HepG2 (cell line): ENCODE measurements around the gene VILL. TPM values are rescaled to one million over a fixed set of nuclear protein-coding genes. Genes with fewer than 3 reads are reported as not detected.

ENCODE experiments used
- ATAC-seq: fragments of 200-7000 bp; cut with Tn5 transposase; 3 replicates; pipeline ENCODE4 v1.9.1; 2020; ENCODE audit warnings: mild to moderate bottlenecking, moderate library complexity
- BruUV-seq: library from RNA; stranded (reverse); fragments of 400-500 nt; replicated peaks from 2 replicates; lab custom pipeline; 2021; lab: Mats Ljungman, UMichigan
- CTCF ChIA-PET: fragments of 300-600 bp; formaldehyde crosslinking; extraction: SDS; loops from one replicate; lab custom pipeline; 2021; ENCODE audit warnings: low total read pairs, inconsistent platforms, low intra/inter-chr PET ratio; lab: Yijun Ruan, JAX
- POLR2A ChIA-PET: fragments of 350-600 bp; sonication (Branson Sonifier 250); formaldehyde crosslinking; loops from one replicate; lab custom pipeline; 2020; ENCODE audit warnings: antibody characterized with exemption, inconsistent platforms; lab: Yijun Ruan, JAX
- DNase-seq: peaks from one replicate; pipeline ENCODE4 v3.0.0-alpha.2; 2015; ENCODE audit warnings: low spot score
- FAIRE-seq: peaks from 3 replicates; lab custom pipeline; 2011; peaks lifted over from hg19 to GRCh38; lab: Jason Lieb, UNC
- H2AFZ ChIP-seq: one replicate; pipeline ENCODE4 v1.6.1; 2011; ENCODE audit warnings: low read length, inconsistent platforms
- H3K27ac ChIP-seq: fragments of 300-600 bp; 3 replicates; pipeline ENCODE4 v1.8.0; 2011; ENCODE audit warnings: mixed run types, mild to moderate bottlenecking, mixed read lengths, low read length, inconsistent platforms; ENCODE audit not compliant: insufficient read depth; ENCODE audit errors: extremely low read length
- H3K27me3 ChIP-seq, 2 experiments: fragments of 200-600 bp in 1 of 2; 2 replicates in 1 of 2; 3 replicates in 1 of 2; pipeline versions ENCODE4 v1.6.0 to v1.8.0; 2011; ENCODE audit warnings: low read length in 2 of 2, mild to moderate bottlenecking in 2 of 2, moderate library complexity in 2 of 2, inconsistent platforms in 1 of 2; ENCODE audit not compliant: insufficient read depth in 2 of 2, control insufficient read depth in 1 of 2
- H3K36me3 ChIP-seq, 2 experiments: fragments of 200-600 bp in 1 of 2; replicated peaks in 1 of 2; 2 replicates in 1 of 2; 3 replicates in 1 of 2; pipeline versions ENCODE4 v1.5.1 to v1.8.0; 2011; ENCODE audit warnings: low read length in 2 of 2, inconsistent platforms in 1 of 2; ENCODE audit not compliant: insufficient read depth in 2 of 2, control insufficient read depth in 1 of 2
- H3K4me1 ChIP-seq: 2 replicates; pipeline ENCODE4 v1.5.1; 2012; ENCODE audit warnings: low read length, inconsistent platforms; ENCODE audit not compliant: insufficient read depth
- H3K4me2 ChIP-seq: 2 replicates; pipeline ENCODE4 v1.6.0; 2011; ENCODE audit warnings: low read depth, low read length, inconsistent platforms
- H3K4me3 ChIP-seq, 3 experiments: fragments of 200-600 bp in 1 of 3; sonication (generic), shearing (Covaris generic) in 1 of 3; replicated peaks in 1 of 3; 2 replicates each; pipeline ENCODE4 v1.5.1; 2011 to 2016; ENCODE audit warnings: low read length in 3 of 3, inconsistent platforms in 2 of 3, low read depth in 2 of 3, mild to moderate bottlenecking in 2 of 3, control low read depth in 1 of 3, mixed read lengths in 1 of 3; ENCODE audit not compliant: insufficient read depth in 1 of 3
- H3K79me2 ChIP-seq: one replicate; pipeline ENCODE4 v1.6.1; 2011; ENCODE audit warnings: low read length, inconsistent platforms; ENCODE audit not compliant: insufficient read depth
- H3K9ac ChIP-seq: 2 replicates; pipeline ENCODE4 v1.6.0; 2011; ENCODE audit warnings: mild to moderate bottlenecking, low read depth, low read length, inconsistent platforms; ENCODE audit not compliant: insufficient read depth
- H3K9me3 ChIP-seq: 2 replicates; pipeline ENCODE4 v1.5.1; 2012; ENCODE audit warnings: mild to moderate bottlenecking, low read length
- H4K20me1 ChIP-seq: 2 replicates; pipeline ENCODE4 v1.6.0; 2011; ENCODE audit warnings: inconsistent platforms, mild to moderate bottlenecking, low read length, moderate library complexity; ENCODE audit not compliant: insufficient read depth
- AHR ChIP-seq: IDR thresholded peaks from 2 replicates; pipeline ENCODE4 v1.6.1; 2018; ENCODE audit warnings: missing genetic modification reagents, missing compliant biosample characterization
- ATF1 ChIP-seq: IDR thresholded peaks from 2 replicates; pipeline ENCODE4 v1.6.1; 2016; ENCODE audit warnings: mild to moderate bottlenecking, control low read depth
- CEBPG ChIP-seq: IDR thresholded peaks from 2 replicates; pipeline ENCODE4 v1.6.1; 2016
- CREM ChIP-seq, 2 experiments: sonication (generic) in 1 of 2; formaldehyde crosslinking in 1 of 2; IDR thresholded peaks; 2 replicates each; pipeline versions ENCODE4 v1.4.0 to v1.6.1; 2016 to 2020; ENCODE audit warnings: antibody characterized with exemption in 1 of 2, mild to moderate bottlenecking in 1 of 2, missing genetic modification reagents in 1 of 2
- FOXK1 ChIP-seq: sonication (generic); formaldehyde crosslinking; IDR thresholded peaks from 2 replicates; pipeline ENCODE4 v1.4.0; 2020; ENCODE audit warnings: low read depth, missing genetic modification reagents, borderline replicate concordance
- FOXM1 ChIP-seq: sonication (generic); formaldehyde crosslinking; IDR thresholded peaks from 2 replicates; pipeline ENCODE4 v1.5.0; 2020; ENCODE audit warnings: missing genetic modification reagents
- GATA4 ChIP-seq: sonication (generic); IDR thresholded peaks from 2 replicates; pipeline ENCODE4 v1.6.1; 2016; ENCODE audit warnings: antibody characterized with exemption, low read depth, borderline replicate concordance
- HIVEP1 ChIP-seq: sonication (generic); formaldehyde crosslinking; IDR thresholded peaks from 2 replicates; pipeline ENCODE4 v1.4.0; 2020; ENCODE audit warnings: mild to moderate bottlenecking, missing genetic modification reagents
- KDM5B ChIP-seq: sonication (generic); formaldehyde crosslinking; IDR thresholded peaks from 2 replicates; pipeline ENCODE4 v1.4.0; 2020; ENCODE audit warnings: missing genetic modification reagents, mild to moderate bottlenecking, borderline replicate concordance
- KLF13 ChIP-seq: sonication (generic); formaldehyde crosslinking; IDR thresholded peaks from 2 replicates; pipeline ENCODE4 v1.4.0; 2020; ENCODE audit warnings: mild to moderate bottlenecking, missing genetic modification reagents
- MIER3 ChIP-seq: IDR thresholded peaks from 2 replicates; pipeline ENCODE4 v1.6.1; 2016; ENCODE audit warnings: missing compliant biosample characterization, borderline replicate concordance
- PHB2 ChIP-seq: fragments of 450-650 bp; IDR thresholded peaks from 2 replicates; pipeline ENCODE4 v1.6.1; 2018; ENCODE audit not compliant: partially characterized antibody
- RBAK ChIP-seq: sonication (generic); formaldehyde crosslinking; IDR thresholded peaks from 2 replicates; pipeline ENCODE4 v1.5.1; 2020; ENCODE audit warnings: mild to moderate bottlenecking, missing genetic modification reagents
- SALL1 ChIP-seq: sonication (generic); formaldehyde crosslinking; IDR thresholded peaks from 2 replicates; pipeline ENCODE4 v1.8.0; 2022; ENCODE audit warnings: mild to moderate bottlenecking, missing genetic modification reagents
- TMF1 ChIP-seq: sonication (generic); formaldehyde crosslinking; IDR thresholded peaks from 2 replicates; pipeline ENCODE4 v1.8.1; 2022; ENCODE audit warnings: low read depth, missing genetic modification reagents
- ZBTB10 ChIP-seq: sonication (generic); formaldehyde crosslinking; IDR thresholded peaks from 2 replicates; pipeline ENCODE4 v1.4.0; 2020; ENCODE audit warnings: missing genetic modification reagents, borderline replicate concordance
- ZBTB44 ChIP-seq: sonication (generic); formaldehyde crosslinking; IDR thresholded peaks from 2 replicates; pipeline ENCODE4 v1.4.0; 2020; ENCODE audit warnings: missing genetic modification reagents
- ZEB1 ChIP-seq: IDR thresholded peaks from 2 replicates; pipeline ENCODE4 v1.6.1; 2012; ENCODE audit warnings: mild to moderate bottlenecking, low read depth, inconsistent platforms; ENCODE audit not compliant: insufficient replicate concordance
- ZMYM4 ChIP-seq: sonication (generic); formaldehyde crosslinking; IDR thresholded peaks from 2 replicates; pipeline ENCODE4 v1.8.1; 2023; ENCODE audit warnings: mild to moderate bottlenecking, missing genetic modification reagents
- ZNF10 ChIP-seq: sonication (generic); formaldehyde crosslinking; IDR thresholded peaks from 2 replicates; pipeline ENCODE4 v1.4.0; 2020; ENCODE audit warnings: mild to moderate bottlenecking, low read depth, missing genetic modification reagents, borderline replicate concordance
- ZNF383 ChIP-seq: sonication (generic); formaldehyde crosslinking; IDR thresholded peaks from 2 replicates; pipeline ENCODE4 v1.4.0; 2020; ENCODE audit warnings: missing genetic modification reagents, mild to moderate bottlenecking, borderline replicate concordance
- WGBS: methylation state at CpG from one replicate; pipeline ENCODE4 v1.1.6; 2017; ENCODE audit warnings: low lambda C conversion rate; 5-methylcytosine and 5-hydroxymethylcytosine counted together
- in situ Hi-C: cut with HindIII; loops from 2 replicates; pipeline ENCODE4 v1.10.0; 2017; ENCODE audit warnings: low pct_unique_long_range_greater_than_20kb; ENCODE audit not compliant: extremely low pct_ligation_motif_present
- intact Hi-C: fragments of 100-400 bp; cut with micrococcal nuclease; formaldehyde crosslinking; loops from one replicate; pipeline ENCODE4 v1.10.0; 2022; ENCODE audit not compliant: unreplicated experiment
- polyA plus RNA-seq, 8 experiments: library from polyadenylated mRNA; depleted of rRNA in 3 of 8; stranded (reverse) in 7 of 8; unstranded in 1 of 8; fragments of >200 nt; fragmentation: Illumina TruSeq in 4 of 8; extraction: Trizol in 4 of 8; gene quantifications; 2 replicates each; pipeline versions ENCODE4 v1.2.1 to v1.2.3, GENCODE V29; 2011 to 2016; ENCODE audit warnings: low read depth in 4 of 8, missing spikeins in 1 of 8, mixed read lengths in 1 of 8; ENCODE audit not compliant: insufficient read depth in 1 of 8
- total RNA-seq, 5 experiments: library from RNA; depleted of rRNA; stranded (reverse); fragments of >200 nt; fragmentation: Illumina TruSeq; extraction: Trizol; gene quantifications; 2 replicates each; pipeline ENCODE4 v1.2.3, GENCODE V29; 2016; ENCODE audit warnings: low read depth in 1 of 5

The VILL gene
- total and polyA plus RNA-seq, 2 of the 13 experiments (the other 11 are each of a cell fraction or from before 2014, with no cell fraction given), result 3.2 to 5.3 TPM

- TF ChIP-seq ZBTB10 (CRISPR knock-in tag) (no peak), KDM5B (CRISPR knock-in tag) (peak; percentile 68; the same call in 1 of the 2 replicates)
These were observed 23.2 kb upstream of the VILL start (continued) for GRCh38 chr3:37967260-37967881.

- Histone ChIP-seq H3K9ac (no peak overlapping the region), H3K27me3 (no peaks in the 10 kb centered on the region), H2AFZ (no peak overlapping the region), H3K36me3 (peaks cover 24 to 66% of the 10 kb centered on the region in 2 experiments), H3K27ac (no peak overlapping the region), H3K79me2 (peaks cover 3% of the 10 kb centered on the region), H3K4me3 (no peak overlapping the region), H3K9me3 (no peaks in the 10 kb centered on the region), H3K4me1 (peaks cover 46% of the 10 kb centered on the region), H3K4me2 (no peak overlapping the region), H4K20me1 (no peaks in the 10 kb centered on the region)
- WGBS, result 98% methylated on average over 9 of the region's 9 CpGs
- ChIA-PET CTCF (interaction anchor here (1.2 to 5.3 kb wide), 4 partner anchors 103 to 114 kb away, joined by 3 to 59 read pairs (median 7); no protein-coding TSS in a partner anchor), POLR2A (interaction anchor here (2.1 kb wide), 1 partner anchor 112 kb away, joined by 18 read pairs; no protein-coding TSS in a partner anchor)
- in situ Hi-C loops (loop anchor here (5.0 kb wide), 1 partner anchor 111 kb away; no protein-coding TSS in a partner anchor), intact Hi-C loops (no loop called here)
- FAIRE-seq (no peak), DNase-seq (no peak), ATAC-seq (no peak)
- no TSS peak for BruUV-seq
- TF ChIP-seq PHB2, result no peak
- no peak for TF ChIP-seq GATA4
- no peak for TF ChIP-seq FOXM1
- no peak for TF ChIP-seq TMF1 (CRISPR knock-in tag)
- TF ChIP-seq FOXK1 (CRISPR knock-in tag), result no peak
- TF ChIP-seq ZBTB44 (CRISPR knock-in tag), result no peak
- TF ChIP-seq SALL1 (CRISPR knock-in tag), result no peak
- no peak for TF ChIP-seq MIER3 (CRISPR knock-in tag)
- TF ChIP-seq RBAK, result no peak
- TF ChIP-seq ATF1 (CRISPR knock-in tag), result no peak
- TF ChIP-seq ZNF10 (CRISPR knock-in tag), result no peak
- TF ChIP-seq CREM (IDR thresholded peaks at IDR 0.05), result no peak
- no peak for TF ChIP-seq CREM (CRISPR knock-in tag; IDR thresholded peaks at IDR 0.05)
- TF ChIP-seq ZMYM4 (CRISPR knock-in tag), result no peak
- TF ChIP-seq HIVEP1 (CRISPR knock-in tag), result no peak
- TF ChIP-seq KLF13 (CRISPR knock-in tag), result no peak
- TF ChIP-seq CEBPG (CRISPR knock-in tag), result no peak
- TF ChIP-seq ZNF383, result no peak
- TF ChIP-seq AHR (CRISPR knock-in tag), result no peak
- no peak for TF ChIP-seq ZEB1
- TF ChIP-seq, all 625 proteins: peak for 0
These were observed 22.4 kb upstream of the VILL start for GRCh38 chr3:37968199-37968598.
